ENCODE data around the gene KCTD21.
"Not testable (repeated sequence)": the region's sequence is repeated elsewhere in the genome, so short reads cannot be mapped to it uniquely, and the experiment has no call there.

The KCTD21 gene, protein sequence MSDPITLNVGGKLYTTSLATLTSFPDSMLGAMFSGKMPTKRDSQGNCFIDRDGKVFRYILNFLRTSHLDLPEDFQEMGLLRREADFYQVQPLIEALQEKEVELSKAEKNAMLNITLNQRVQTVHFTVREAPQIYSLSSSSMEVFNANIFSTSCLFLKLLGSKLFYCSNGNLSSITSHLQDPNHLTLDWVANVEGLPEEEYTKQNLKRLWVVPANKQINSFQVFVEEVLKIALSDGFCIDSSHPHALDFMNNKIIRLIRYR

DNA sequence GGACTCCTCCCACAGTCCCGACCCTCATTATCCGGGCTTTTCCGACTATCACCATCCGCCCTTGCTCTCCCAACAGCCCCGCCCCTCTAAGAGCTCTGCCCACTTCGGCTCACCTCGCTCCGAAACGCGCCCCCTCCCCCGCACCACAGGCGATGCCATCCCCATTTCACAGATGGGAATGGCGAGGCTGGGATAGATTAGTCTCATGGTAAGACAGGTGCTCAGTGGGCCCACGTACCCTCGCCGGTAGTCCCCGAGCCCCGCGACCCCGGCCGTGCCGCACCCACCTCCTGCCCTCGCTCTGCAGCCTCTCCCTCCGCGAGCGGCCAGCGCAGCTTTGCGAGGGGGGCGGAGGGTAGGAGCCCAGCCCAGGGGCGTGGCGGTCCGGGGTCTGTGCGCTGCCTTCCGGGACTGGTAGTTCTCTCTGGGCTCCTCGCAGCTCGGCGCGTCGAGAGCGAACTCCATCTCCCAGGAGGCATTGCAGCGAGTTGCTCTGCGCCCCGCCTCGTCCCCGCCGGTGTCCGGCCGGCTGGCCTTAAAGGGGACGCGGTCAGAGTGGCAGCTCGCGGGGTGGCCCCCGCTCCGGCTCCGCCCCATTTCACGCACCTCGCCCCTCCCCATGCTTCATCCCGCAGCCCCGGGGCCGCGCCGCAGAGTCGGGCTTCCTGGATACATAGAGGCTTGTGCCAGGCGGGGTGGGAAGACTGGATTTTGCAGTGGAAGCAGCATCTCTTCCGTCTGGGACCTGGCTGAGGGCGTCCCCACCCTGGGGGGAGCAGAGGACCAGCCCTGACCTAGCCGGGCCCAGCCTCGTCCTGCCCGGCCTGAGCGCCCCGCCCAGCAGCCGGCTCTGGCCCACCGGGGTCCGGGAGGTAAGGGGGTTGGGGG is at the start of gene KCTD21, which contains the start of gene USP35:
Gene KCTD21, minus strand, starts transcription at position 341 of the 888 bp plus-strand sequence. CDS start 14,072 bp downstream, outside the sequence.
Gene USP35, plus strand, starts transcription at position 634 of the 888 bp plus-strand sequence. CDS start 7,327 bp downstream, outside the sequence.
- peak; percentile 77 for DNase-seq (ENCODE audit: low read depth, low spot score)
- H3K27ac ChIP-seq = peak within 1 kb of the TSS; percentile 93

DNA sequence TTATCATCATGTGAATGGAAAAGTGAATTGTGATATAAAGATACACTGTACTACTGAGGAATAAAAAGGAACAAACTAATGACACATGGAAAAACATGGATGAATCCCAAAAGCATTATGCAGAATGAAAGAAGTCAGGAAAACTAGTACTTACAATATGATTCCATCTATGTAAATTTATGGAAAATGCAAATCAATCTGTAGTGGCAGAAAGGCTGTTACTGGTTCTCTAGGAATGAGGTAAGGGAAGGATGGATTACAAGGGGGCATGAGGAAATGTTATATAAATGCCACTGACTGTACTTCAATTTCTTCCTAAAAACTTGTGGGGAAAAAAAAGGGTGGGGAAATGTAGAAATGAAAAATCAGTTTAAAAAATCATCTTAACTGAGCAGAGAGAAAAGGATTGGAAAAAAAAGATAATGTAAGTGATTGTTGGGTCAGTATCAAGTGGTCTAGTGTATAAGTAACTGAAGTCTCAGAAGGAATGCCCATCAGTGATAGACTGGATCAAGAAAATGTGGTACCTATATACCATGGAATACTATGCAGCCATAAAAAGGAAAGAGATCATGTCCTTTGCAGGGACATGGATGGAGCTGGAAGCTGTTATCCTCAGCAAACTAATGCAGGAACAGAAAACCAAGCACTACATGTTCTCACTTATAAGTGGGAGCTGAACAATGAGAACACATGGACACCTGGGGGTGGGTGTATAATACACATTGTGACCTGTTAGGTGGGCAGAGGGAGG is 49.0 kb upstream of the KCTD21 start:
- DNase-seq (ENCODE audit: low read depth, low spot score) = no peak

DNA sequence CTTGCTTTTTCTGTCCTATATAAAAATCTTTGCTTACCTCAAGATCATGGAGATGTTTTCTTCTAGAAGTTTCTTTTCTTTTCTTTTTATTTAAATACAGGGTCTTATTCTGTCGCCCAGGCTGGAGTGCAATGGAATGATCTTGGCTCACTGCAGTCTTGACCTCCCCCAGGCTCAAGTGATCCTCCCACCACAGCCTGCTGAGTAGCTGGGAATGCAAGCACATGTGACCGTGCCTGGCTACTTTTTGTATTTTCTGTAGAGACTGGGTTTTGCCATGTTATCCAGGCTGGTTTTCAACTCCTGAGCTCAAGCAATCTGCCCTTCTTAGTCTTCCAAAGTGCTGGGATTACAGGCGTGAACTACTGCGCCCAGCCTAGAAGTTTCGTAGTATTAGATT is 45.6 kb upstream of the KCTD21 start:
- no peak overlapping the region for H3K27ac ChIP-seq

More for the DNA sequence above, 49.0 kb upstream of the KCTD21 start:
- H3K27ac ChIP-seq = no peak overlapping the region

DNA sequence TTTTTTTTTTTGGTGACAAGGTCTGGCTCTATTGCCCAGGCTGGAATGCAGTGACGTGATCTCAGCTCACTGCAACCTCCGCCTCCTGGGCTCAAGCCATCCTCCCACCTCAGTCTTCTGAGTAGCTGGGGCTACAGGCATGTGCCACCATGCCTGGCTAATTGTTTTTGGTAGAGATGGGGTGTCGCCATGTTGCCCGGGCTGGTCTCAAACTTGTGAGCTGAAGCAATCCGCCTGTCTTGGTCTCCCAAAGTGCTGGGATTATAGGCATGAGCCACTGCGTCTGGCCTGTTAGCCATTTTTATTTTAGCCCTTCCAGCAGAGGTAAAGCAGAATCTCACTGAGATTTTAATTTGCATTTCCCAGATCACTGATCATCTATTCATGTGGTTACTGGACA is 44.6 kb upstream of the KCTD21 start:
- DNase-seq (ENCODE audit: low read depth, low spot score) = not testable (repeated sequence)
- peak overlapping the region; percentile 4 for H3K27ac ChIP-seq

More for the DNA sequence above, 45.6 kb upstream of the KCTD21 start:
- no peak for DNase-seq (ENCODE audit: low read depth, low spot score)

DNA sequence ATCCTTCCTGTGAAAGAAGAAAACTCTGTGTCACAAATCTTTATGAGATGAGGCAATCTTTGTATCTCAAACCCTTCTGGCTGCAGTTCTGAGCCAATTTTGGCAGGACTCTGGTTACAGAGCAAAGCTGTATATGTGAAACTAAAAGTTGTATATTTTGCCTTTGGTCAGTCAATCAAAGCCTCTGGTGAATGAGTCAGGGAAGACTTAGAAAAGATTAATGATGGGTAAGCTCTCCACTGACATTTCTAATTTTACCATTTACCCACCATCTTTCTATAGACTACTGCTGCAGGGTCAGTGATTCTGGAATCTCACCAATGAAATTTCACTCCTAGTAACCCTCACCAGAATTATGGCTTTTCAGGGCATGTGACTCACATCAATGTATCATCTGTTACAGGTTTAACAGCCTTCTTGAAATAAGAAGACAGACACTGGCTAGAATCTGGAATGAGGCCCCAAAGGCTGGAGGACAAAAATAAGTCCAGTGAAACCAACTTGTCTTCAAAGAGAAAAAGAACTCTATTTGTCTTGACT is 43.6 kb upstream of the KCTD21 start:
- H3K27ac ChIP-seq = peak overlapping the region; percentile 4
- DNase-seq (ENCODE audit: low read depth, low spot score) = no peak

DNA sequence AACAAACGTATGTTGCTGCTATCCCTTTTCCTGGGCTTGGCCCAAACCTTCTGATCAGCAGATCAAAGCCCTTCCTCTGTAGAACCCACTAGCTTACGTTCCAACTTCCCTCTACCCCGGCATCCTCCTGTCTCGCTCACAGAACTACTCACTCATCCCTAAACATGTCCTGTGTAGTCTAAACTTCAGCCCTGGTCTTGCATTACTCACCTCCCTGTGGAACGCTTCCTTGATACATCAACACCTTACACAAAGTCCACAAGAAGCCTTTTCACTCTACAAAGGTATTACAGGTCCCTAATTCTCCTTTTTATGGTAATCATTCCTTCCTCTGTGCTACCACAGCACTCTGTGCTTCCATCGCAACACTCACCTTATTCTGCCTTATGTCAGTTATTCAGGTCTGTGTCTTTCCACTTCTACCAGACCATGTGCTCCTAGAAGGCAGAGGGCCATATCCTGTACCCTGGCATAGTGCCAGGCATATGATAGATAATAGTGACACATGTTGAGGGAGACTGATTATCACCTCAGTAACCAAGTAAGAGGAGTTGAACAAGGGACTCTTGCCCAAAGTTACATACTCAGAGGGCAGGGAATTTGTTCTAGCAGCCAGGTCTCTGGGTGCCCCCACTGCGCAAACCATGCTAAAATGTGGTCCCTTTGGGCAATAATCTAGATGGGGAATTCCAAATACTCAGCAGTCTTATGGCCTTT is 41.9 kb upstream of the KCTD21 start:
- DNase-seq (ENCODE audit: low read depth, low spot score) = no peak
- no peak overlapping the region for H3K27ac ChIP-seq

DNA sequence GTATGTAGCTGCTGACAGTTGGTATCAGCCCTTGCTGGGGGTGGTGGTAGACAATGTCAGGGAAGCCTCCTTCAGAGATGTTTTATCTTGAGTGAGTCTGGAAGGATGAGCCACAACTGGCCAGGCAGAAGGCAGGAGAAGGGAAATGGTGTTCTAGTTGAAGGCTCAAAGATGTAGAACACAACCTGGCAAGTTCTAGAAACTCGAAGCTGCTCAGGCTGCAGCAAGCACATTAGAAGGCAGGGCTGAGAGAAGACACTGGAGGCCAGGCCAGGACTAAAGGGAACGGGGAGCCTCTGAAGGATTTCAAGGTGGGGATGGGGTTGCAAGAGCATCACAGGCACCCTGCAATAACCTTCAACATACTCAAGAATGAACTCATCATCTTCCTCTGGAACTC is 40.7 kb upstream of the KCTD21 start:
- no peak for DNase-seq (ENCODE audit: low read depth, low spot score)
- H3K27ac ChIP-seq = no peak overlapping the region

DNA sequence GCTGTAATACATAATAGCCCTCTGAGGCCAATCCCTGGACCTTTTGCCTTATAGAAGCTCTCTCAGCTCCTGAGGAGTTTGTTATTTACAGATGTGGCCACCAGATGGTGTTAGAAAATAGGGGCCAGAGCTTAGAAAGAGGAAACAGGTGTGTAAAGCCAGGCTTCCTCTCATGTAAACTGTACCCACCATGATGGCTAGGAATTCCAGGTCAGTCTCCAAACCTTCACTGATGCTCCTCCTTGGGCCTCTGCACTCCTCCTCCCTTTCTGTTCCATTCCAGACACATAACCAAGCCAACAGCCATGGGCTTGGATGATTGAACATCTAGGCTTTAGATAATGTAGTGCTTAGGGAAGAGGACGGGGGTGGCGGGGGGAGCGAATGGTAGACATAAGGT is 40.0 kb upstream of the KCTD21 start:
- no peak for DNase-seq (ENCODE audit: low read depth, low spot score)
- no peak overlapping the region for H3K27ac ChIP-seq

DNA sequence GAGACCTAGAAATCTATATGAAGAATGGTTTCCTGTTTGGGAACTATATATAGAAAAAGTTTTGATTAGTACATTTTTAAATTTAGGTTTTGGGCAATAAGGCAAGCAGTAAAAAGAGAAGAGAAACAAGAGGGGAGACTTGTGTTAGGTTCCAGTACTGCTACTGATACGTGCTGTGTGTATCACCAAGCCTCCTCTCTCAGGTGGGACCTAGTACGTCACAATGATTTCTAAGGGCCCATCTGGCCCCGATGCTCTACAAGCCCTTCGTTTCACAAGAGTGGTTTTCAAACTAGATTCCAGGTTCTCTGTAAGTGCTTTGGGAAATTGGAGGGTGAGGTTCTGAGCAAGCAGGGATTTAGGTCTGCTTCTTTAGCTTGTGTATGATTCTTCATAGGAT is 39.5 kb upstream of the KCTD21 start:
- DNase-seq (ENCODE audit: low read depth, low spot score) = no peak
- H3K27ac ChIP-seq = no peak overlapping the region

DNA sequence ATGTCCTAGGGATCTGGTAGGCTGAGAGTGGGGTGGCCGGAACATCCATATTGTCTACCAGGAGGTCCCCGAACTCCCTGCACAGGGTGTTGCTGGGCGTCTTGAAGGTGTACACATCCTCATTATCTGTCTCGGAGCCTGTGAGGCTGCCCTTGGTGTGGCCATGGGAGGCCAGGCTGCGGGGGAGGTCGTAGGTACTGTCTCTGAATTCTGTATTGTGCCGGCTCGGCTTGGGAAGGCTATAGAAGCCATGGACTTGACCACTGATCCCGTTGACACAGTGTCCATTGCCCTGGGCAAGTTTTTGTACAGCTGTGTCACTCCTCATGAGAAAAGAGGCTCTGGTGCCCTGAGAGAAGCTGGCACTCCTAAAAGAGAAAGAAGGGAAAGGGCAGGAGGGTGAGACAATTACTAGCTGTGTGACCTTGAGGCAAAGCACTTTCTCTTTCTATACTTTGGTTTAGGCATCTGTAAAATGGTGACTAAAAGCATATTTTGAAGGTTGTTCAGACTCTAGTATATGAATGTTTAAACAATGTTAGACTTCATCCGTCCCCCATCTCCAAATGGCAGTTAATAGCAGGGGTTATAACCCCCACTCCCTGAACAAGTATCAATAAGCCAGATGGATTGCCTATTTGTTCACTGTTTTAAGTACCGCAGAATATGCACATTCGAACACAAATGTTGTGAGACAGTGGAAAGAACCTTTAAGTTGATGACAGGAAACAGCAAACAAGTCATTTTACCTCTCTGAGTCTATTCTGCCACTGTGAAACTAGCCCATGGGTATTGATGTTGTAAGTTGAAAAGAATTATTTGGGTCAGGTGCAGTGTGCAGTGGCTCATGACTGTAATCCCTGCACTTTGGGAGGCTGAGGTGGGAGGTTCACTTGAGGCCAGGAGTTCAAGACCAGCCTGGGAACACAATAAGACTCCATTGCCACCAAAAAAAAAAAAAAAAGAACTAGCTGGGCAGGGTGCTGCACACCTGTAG is 38.6 kb upstream of the KCTD21 start:
- no peak overlapping the region for H3K27ac ChIP-seq
- no peak for DNase-seq (ENCODE audit: low read depth, low spot score)

DNA sequence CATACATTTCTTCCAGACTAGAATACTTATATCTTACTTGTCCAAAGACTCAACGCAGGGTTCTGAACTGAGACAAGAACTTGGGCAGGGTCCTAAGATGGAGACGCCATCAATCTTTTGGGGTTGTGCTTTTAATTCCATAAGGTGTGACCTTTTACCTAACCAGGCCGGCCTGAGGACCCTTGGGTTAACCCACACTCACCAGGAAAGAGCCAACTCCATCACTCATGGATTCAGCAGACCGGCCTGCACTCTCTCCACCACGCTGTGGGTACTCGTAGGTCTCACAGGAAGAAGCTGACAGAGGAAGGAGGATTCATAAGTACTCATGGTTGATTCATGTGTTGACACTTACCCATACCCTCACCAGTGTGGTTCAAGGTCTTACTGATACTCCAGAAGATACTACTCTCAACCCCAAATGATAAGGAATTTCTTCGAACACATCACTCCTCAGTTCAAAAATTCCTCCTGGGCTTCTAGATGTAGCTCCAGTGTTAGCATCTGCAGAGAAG is 36.5 kb upstream of the KCTD21 start:
- no peak overlapping the region for H3K27ac ChIP-seq
- DNase-seq (ENCODE audit: low read depth, low spot score) = no peak

DNA sequence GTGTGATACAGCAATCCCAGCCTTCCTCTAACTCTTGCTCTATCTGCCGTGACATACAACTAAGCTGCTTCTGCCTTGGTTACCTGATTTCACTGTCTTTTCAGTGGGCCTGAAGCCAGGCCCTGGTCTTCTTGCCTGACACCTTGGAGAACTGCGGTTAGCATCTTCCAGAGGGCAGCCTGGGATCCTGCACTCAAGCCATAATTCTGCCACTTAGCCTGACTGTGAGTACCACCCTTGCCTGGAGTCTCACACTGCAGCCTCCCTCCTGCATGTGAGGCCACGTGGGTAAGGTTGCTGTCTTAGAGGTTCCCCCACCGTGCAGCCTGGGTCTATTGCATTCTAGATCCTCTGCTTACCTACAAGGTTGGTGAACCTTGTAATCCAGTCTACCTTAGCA is 36.1 kb upstream of the KCTD21 start:
- DNase-seq (ENCODE audit: low read depth, low spot score) = no peak
- no peak overlapping the region for H3K27ac ChIP-seq

DNA sequence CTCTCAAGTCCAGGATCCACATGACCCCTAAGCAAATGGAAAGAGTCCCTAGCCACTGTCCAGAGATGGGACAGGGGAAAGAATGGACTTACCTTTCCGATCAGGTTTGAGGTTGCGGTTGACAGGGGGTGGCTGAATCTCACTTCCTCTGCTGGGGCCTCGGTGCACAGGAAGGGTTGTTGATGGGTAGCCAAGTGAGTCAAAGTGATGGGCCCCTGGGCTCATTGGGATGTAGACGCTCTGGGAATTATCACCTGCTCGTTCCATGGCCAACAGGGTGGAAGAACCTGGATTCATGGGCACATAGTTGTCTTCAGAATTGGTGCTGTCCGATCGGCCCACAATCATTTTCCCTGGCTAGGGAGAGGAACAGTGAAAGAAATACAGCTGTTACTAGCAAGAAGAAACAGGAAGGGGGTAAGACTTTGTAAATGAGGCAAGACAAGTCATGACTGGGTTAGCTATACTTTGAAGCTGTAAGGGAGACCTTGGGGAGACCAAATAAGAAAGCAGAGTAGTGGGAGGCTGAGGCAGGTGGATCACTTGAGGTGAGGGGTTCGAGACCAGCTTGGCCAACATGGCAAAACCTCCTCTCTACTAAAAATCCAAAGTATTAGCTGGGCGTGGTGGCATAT is 35.0 kb upstream of the KCTD21 start:
- no peak for DNase-seq (ENCODE audit: low read depth, low spot score)
- no peak overlapping the region for H3K27ac ChIP-seq

DNA sequence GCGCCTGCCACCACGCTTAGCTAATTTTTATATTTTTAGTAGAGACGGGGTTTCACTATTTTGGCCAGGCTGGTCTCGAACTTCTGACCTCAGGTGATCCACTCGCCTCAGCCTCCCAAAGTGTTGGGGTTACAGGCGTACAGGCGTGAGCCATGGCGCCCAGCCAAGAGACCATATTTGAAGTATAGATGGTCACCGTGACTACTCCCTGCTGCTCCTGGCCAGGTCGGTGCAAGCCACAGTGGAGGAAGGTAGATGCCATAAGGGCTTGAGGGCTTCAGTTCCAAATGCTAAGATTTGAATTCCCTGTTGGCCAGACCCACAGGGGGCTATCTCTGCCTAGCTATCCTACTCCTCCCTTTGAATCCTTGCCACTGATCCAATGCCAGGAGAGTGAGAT is 34.3 kb upstream of the KCTD21 start:
- DNase-seq (ENCODE audit: low read depth, low spot score); H3K27ac ChIP-seq: not testable (repeated sequence)

DNA sequence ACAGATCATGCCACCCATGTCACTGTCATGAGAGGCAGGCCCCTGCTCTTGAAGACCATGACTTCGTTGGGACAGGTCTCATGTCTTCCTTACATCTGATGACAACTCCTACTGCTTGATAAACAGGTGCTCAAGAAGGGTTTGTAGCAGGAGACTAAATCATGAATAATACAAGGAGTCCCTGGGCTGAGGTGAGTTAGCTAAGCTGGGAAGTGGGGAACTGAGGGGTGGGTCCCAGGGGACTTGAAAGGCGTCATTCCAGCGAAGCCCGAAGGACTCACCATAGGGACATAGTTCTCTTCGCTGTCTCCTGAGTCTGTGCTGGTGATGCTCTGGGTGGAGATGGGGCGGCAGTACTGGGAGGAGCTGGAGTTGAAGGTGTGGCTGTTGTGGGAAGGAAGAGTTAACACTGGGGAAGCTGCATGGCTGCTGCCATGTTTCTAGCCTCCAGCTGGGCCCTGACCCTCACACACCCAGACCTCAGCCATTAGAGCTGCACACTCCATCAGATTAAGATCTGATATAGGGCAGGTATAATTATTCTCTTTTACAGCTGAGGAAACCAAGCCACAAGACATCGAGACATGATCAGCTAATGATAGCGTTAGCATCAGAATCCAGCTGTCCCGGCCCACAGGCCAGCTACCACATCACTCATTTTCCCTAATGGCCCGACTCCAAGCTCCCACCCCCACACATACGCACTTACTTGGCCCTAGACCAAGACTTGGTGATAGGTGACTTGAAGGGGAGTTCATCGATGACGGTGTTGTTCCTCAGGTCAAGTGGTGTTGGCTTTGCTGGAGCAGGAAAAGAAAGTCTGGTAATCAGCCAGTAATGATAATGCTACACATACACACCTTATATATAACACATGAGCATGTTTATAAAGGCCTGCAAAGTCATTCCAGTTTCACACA is 33.2 kb upstream of the KCTD21 start:
- DNase-seq (ENCODE audit: low read depth, low spot score) = no peak
- no peak overlapping the region for H3K27ac ChIP-seq

DNA sequence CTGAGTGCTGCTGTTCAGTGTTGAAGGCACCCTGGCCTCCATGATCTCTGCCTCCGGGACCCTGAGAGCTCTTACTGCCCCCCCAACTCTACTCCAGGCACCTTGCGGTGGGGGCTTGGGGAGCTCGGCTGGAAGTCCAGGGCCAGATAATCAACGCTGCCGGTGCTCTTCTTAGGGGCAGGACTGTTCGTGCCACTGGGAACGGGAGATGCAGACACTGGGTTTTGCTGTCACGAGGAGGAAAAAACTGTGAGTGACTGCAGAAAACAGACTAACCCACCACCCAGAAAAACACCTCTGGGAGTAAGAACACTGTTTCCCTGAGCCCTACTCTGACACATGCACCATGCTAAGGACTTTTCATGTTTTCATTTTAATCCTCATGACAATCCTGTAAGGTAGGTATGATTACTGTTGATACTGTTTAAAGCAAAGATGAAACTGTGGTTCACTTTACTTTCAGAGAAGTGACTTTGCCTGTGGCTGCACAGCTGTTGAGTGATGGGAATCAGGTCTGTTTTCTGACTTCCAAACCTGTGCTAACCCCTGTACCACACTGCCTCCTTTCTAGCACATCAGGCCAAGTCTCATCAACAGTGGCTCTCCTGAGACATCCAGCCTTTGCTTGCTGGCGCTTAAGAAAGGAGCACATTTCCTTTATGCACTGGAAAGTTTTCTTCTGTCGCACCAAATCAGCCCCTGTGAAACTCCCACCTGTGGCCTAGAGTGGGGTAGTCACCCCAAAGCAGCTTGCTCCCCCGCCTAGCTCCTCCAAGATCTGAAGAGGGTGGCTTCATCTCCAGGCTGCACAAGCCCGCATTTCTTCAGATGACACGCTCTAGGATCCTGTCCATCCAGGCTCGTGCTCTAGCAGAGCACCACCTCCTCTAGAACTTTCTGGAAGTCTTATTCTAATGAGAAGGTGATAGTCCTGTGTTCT is 32.1 kb upstream of the KCTD21 start:
- DNase-seq (ENCODE audit: low read depth, low spot score) = no peak
- no peak overlapping the region for H3K27ac ChIP-seq

All from epithelial cell of prostate (primary cell).